Cerebellar cortex (tissue), 1 donor: ENCODE data around the gene WWOX.
"Not testable (repeated sequence)": the region's sequence is repeated elsewhere in the genome, so short reads cannot be mapped to it uniquely, and the experiment has no call there.

Source experiments
- DNase-seq: peaks from one replicate; pipeline ENCODE4 v3.0.0-alpha.2; 2015; ENCODE audit warnings: low spot score

The WWOX gene

GRCh38 chr16:79026117-79026516, 926.7 kb downstream of the WWOX start:
- no peak for DNase-seq

DNA sequence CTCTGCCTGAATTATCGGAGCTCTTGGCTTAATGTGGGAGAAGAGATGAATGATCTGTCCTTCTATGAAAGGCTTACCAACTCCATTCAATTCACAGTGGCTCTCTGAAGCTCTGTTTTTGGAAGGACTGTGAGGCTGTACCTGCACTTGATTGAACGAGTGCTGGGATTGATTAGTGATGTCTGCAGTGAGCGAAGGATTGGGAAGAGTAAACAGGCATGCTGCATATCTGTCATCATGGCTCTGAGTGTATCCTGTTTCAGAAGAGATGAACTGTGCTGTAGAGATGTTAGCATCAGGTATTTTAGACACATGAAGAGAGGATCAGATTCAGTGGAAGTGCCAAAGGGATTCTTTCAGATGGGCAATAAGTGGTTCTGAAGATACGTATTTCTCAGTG, 937.1 kb downstream of the WWOX start:
- DNase-seq = no peak

- peak; percentile 44 for DNase-seq
Observed at GRCh38 chr16:79037521-79038373, 938.3 kb downstream of the WWOX start.

DNA sequence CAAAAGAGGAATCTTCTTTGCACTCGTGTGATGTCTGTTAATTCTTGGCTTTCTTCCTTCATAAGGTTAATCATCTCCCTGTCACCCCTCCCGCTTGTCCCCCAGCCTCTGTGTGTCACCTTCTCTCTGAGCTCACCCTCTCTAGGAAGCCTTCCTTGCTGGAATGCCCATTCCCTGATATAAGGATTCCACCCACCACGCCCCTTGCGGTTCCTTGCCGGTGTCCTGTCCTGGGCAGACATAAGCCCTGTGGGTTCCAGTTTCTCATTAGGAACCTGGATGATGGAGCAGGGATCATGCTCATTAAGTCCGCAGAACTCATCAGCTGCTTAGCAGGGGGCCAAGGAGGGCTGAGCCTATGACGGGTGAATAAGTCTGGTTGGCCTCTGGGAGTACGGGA, 941.8 kb downstream of the WWOX start:
- DNase-seq = no peak

DNA sequence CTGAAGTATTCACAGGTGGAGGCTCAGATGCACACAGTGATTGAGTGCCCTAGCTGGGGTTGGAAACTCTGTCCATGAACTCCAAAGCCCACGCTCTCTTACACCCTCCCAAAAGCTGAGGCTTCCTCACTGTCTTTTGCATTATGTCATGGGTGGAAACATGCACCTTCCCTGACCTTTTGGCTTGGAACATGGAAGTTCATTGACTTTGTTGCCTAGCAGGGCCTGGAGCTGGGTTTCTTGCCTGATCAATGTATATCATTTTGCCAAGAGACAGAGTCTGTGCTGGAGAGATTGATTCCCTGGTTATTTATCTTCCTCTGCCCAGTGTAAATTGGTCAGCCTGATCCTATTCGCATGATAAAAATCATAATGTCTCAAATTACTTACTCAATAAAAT, 942.7 kb downstream of the WWOX start:
- DNase-seq = no peak

- DNase-seq = no peak
Observed at GRCh38 chr16:79042886-79043285, 943.4 kb downstream of the WWOX start.

- peak; percentile 84 for DNase-seq
Observed at GRCh38 chr16:79045191-79045590, 945.7 kb downstream of the WWOX start.

DNA sequence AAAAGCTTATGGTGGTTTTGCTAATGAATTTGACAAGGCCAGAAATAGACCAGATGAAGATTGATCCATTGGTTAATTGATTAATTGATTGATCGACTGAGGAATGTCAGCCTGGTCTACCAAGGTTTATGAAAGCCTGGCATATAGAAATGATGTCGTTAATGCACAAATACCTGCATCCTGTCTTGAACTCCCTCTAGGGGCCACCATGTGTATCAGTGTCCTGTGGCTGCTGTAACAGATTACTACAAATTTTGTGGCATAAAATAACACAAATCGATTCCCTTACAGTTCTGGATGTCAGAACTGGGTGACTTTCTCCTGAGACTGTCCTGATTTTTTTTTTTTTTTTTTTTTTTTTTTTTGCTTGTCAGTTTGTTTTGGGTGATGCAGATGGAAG, 947.9 kb downstream of the WWOX start:
- peak; percentile 23 for DNase-seq

- no peak for DNase-seq
Observed at GRCh38 chr16:79049040-79049439, 949.6 kb downstream of the WWOX start.

DNA sequence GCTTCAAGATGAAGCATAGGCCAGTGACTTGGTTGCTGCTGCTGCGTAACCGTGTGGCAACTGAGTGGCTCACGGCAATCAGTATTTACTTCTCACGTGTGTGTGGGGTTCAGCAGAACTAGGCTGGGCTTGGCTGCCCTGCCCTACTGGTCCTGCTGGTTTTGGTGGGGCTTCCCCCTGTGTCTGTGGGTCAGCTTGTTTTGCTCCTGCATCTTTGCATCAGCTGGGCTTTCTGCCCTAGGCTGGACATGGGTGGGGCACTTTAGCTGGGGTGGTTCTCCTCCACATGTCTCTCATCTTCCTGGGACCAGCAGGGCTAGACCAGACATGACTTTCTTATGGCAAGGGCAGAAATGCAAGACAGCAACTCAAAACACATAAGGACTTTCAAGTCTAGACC, 950.6 kb downstream of the WWOX start:
- DNase-seq = no peak

DNA sequence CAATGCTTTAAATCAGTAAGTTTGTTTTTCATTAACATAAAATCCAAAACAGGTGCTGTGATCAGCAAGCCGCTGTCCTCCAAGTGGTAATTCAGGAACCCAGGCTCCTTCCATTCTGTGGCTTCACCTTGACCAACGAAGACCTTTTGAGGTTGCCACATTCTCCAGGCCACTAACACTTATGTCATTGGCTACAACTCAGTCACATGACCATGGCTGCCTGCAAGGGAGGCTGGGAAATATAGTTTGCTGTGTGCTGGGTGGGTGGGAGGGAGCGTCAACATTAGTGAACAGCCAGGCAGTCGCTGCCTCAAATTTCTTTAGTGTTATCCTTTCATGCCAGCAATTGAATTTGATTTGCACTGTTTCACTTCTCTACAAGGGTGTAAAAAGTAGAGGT, 951.9 kb downstream of the WWOX start:
- DNase-seq = no peak

- not testable (repeated sequence) for DNase-seq
Observed at GRCh38 chr16:79052198-79052597, 952.7 kb downstream of the WWOX start.

DNA sequence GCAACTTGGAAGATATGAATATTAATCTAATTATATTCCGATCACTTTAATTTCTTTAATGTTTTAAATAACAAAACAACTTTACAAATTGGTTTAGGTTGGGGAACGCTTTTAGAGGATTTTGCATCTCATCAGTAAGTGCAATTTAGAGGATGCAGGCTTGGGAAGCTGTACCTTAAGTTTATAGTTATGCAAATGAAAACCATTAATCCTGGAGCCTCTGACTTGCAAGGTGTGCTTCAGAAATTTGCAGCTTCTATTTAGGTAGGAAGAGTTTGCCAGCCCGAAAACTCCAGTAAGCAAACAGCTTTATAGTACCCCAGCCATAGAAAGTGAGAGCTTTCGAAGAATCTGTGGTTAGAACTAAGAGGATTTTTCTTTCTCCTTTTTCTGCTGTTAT, 954.1 kb downstream of the WWOX start:
- no peak for DNase-seq

- DNase-seq = no peak
Observed at GRCh38 chr16:79054211-79054984, 954.9 kb downstream of the WWOX start.

- DNase-seq = no peak
Observed at GRCh38 chr16:79055251-79055970, 956.0 kb downstream of the WWOX start.

DNA sequence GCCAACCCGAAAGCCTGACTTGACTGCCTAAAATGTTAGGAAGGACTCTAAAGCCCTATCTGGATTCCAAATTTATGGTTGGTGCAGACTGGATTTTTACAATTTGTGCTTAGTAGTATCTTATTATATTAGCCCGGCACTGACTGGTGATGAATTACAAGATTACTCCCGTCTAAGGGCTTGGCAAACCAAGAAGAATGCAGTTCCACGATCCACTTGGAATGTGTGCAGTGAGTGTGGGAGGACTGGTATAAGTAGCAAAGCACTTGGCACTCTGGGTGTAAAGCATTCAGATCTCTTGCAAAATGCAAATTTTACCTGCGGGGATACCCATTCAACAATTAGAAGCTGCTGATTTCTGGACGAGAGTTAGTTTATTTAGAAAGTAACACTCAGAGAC, 961.7 kb downstream of the WWOX start:
- DNase-seq = no peak

DNA sequence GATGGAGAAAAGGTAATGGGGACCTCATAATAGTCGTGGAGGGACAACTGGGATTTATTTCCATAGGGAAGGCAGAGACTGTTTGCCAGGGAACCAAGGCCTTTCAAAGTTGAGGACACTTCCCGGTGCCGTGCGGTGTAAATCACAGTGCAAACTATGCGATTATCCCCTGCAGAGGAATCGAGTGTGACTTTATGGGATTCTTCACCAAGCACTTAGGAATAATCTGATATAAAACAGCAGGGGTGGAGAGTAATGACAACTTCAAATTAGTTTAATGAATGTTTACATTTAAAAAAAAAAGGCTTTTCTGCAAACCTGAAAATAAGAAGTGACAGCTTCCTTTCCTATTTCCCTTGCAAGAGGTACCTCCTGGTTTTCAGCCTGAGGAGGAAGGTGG, 962.9 kb downstream of the WWOX start:
- DNase-seq = no peak

DNA sequence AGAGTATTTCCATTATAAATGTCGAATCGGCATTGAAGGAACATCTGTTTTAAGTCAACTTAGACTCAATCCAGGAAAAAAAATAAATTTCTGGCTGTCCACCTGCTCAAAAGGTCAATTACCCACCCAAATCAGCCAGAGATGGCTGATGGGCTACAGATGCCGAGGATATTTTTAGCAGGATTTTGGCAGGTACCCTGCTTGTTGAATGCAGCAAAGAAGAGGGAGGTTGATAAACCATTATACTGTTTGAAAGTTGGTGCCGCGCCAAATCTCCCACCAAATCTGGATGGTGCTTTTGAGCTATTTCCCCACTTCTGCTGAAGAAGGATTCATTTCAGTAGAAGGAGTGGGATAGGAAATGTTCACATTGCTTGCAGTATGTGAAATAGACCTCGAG, 963.4 kb downstream of the WWOX start:
- no peak for DNase-seq

DNA sequence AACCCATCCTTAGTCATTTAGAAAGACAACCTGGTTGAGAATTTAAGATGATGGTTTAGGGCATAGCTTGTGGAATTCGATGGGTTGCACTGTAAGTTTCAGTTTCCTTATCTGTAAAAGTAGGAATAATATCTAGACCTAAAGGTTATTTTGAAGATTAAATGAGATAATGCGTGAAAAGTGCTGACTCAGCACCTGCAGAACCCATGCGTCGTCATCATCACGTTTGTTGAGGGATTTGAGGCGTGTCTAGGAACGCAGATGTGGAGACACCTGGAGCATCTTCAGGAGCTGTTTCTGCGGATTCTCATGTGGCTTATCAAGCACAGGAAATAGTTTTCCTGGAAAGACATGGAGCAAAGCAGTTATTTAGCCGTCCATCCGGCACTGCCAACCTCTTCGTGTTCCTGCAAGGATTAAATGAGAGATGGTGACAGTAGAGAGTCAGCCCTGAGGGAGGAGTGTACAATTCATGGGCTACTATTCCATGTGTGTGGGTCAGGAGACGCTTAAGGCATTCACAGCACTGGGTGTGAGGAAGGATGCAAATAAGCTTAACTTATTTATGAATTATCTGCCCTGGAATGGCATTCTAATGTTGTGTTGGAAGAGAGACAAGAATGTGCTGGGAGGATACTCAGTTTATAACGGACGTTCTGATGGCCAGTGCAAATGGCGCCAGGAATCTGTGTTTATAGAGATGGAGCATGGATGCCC, 965.0 kb downstream of the WWOX start:
- no peak for DNase-seq

DNA sequence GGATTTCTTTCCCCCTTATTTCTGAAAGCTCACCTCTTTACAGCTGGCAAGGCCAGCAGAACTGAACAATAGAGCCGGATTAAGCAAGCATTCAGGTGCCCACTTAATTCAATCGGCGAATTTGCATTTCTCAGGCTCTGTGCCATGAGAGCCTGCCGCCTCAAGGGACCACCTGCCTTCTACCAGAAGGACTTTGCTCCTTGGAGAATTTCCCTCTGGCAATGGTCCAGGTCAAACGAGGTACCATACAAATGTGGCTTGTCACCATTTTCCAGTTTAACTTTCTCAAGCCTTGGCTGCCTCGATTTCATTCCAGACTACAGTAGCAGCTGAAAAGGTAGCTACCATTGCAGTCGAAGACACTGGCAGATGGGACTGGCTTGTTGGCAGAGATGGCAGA, 967.1 kb downstream of the WWOX start:
- peak; percentile 74 for DNase-seq

DNA sequence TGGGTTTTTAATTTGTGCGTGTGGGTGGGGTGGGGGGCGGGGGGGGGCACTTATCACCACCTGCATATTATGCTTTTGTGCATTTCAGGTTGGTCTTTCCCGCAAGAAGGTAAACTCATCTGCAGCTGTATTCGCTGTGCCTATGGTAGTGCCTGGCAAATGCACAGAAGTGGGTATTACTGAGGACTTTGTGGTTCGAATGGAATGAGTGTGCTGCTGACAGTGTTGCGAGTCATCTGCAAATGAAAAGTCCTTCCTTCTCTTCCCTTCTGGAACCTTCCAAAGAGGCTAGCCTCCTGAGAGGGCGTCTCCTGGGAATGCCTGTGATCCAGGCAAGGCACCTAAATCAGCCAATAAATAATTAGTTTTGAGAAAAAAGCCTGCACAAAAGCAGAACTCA, 968.1 kb downstream of the WWOX start:
- no peak for DNase-seq

- DNase-seq = no peak
Observed at GRCh38 chr16:79069121-79069520, 969.7 kb downstream of the WWOX start.
